ENCODE results near the gene CCBE1. TPM values are rescaled to one million over a fixed set of nuclear protein-coding genes. Genes with fewer than 3 reads are reported as not detected.
"Not testable (repeated sequence)": the region's sequence is repeated elsewhere in the genome, so short reads cannot be mapped to it uniquely, and the experiment has no call there.

The CCBE1 gene
- total RNA-seq, 1 donor from 2014 or later: 44.6 TPM

- no peak for DNase-seq
These were observed 41.5 kb downstream of the CCBE1 start for GRCh38 chr18:59655676-59656075.

- DNase-seq: no peak
These were observed 46.2 kb downstream of the CCBE1 start for GRCh38 chr18:59651071-59651470.

GRCh38 chr18:59650266-59650820 is 46.9 kb downstream of the CCBE1 start:
- no peak for DNase-seq

- no peak for DNase-seq
These were observed 47.6 kb downstream of the CCBE1 start for GRCh38 chr18:59649591-59649990.

- not testable (repeated sequence) for DNase-seq
These were observed 48.8 kb downstream of the CCBE1 start for GRCh38 chr18:59648469-59648868.

GRCh38 chr18:59646963-59647307 is 50.3 kb downstream of the CCBE1 start:
- DNase-seq: no peak

GRCh38 chr18:59646228-59646962 is 50.8 kb downstream of the CCBE1 start:
- DNase-seq: no peak

- DNase-seq: no peak
These were observed 53.5 kb downstream of the CCBE1 start for GRCh38 chr18:59643740-59644139.

GRCh38 chr18:59640721-59641120 is 56.5 kb downstream of the CCBE1 start:
- DNase-seq: no peak

GRCh38 chr18:59639821-59640220 is 57.4 kb downstream of the CCBE1 start:
- DNase-seq: no peak

- no peak for DNase-seq
These were observed 58.1 kb downstream of the CCBE1 start for GRCh38 chr18:59639136-59639535.

GRCh38 chr18:59633961-59634485 is 63.2 kb downstream of the CCBE1 start:
- DNase-seq: no peak

GRCh38 chr18:59633317-59633716 is 63.9 kb downstream of the CCBE1 start:
- no peak for DNase-seq

- DNase-seq: no peak
These were observed 65.5 kb downstream of the CCBE1 start for GRCh38 chr18:59631583-59632181.

- no peak for DNase-seq
These were observed 67.3 kb downstream of the CCBE1 start for GRCh38 chr18:59629894-59630293.

GRCh38 chr18:59628995-59629394 is 68.2 kb downstream of the CCBE1 start:
- no peak for DNase-seq

- DNase-seq: no peak
These were observed 69.8 kb downstream of the CCBE1 start for GRCh38 chr18:59627414-59627813.

- DNase-seq: no peak
These were observed 72.9 kb downstream of the CCBE1 start for GRCh38 chr18:59624369-59624765.

GRCh38 chr18:59623456-59624368 is 73.5 kb downstream of the CCBE1 start:
- no peak for DNase-seq

GRCh38 chr18:59621027-59621426 is 76.2 kb downstream of the CCBE1 start:
- DNase-seq: no peak

GRCh38 chr18:59620381-59620780 is 76.8 kb downstream of the CCBE1 start:
- DNase-seq: no peak

GRCh38 chr18:59619816-59620215 is 77.4 kb downstream of the CCBE1 start:
- DNase-seq: no peak

GRCh38 chr18:59617468-59617932 is 79.7 kb downstream of the CCBE1 start:
- no peak for DNase-seq

Data from occipital lobe (tissue), 2 donors.